RKO (cell line): ENCODE results near the gene WFS1.

Experiments
- DNase-seq: peaks from one replicate; pipeline ENCODE4 v3.0.0-alpha.2; 2016; ENCODE audit warnings: low spot score

The WFS1 gene

DNA sequence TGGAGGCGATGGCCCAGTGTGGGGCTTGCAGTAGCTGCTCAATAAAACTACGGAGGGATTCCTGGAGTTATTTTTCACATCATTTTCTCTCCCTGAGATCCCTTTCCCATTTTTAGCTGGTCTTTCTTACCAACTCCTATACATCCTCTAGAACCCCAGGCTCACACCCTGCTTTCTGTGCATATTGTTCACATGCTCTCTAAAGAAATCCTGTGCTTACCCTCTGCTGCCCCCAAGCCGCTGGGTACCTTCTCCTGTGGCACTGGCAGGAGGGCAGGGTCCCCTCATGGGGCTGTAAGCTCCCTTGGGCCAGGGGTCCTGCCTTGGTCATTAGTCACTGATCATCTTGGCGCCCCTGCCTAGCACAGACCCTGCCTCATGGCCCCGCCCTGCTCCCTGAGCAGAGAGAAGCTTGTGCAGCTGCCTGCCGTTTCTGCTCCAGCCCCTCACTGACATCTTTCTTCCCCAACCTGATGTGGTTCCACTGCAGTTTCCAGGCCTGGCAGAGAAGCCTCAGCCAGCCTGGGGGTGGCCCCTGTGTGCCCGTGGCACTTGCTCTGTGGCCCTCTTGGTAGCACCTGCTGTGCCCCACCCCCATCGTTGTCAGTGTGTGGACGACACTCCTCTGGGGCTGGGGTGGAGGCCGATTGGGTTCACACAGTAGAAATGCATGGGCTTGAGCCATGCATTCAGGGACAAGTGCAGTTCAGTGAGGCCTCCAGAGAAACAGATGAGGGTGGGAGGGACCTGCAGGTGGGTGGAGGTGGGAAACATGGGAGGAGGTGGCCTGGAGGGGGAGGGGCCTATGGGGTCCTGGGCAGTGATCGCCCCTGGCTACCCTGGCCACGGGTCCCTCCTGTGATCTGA, 69.5 kb downstream of the WFS1 start:
- no peak for DNase-seq

DNA sequence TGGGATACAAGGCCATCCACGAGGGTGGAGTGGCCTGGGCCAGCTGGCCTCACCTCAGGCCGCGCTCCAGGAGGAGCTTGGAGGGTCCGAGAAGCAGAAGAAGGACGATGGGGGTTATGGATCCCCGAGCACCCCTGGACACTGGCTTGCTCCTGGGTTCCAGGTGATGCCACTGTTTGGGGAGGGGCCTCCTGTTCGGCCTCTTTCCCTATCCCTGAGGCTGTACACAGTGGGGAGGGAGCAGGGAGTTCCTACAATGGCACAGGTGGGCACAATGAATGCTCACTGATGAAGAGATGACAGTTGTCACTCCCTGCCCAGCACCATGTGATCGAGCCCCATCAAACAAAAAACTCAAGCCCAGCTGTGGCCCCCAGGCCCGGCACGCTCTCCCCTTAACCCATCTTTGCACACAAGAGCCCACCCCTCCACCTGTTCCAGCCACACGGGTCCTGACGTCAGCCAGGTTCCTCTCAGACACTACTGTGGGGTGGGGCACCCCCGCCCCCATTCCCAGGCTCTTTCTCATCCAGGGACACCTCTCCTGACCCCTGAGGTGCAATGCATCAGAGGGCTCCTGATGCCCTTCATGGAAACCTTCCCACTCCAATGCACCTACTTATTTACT, 70.3 kb downstream of the WFS1 start:
- DNase-seq: no peak

DNA sequence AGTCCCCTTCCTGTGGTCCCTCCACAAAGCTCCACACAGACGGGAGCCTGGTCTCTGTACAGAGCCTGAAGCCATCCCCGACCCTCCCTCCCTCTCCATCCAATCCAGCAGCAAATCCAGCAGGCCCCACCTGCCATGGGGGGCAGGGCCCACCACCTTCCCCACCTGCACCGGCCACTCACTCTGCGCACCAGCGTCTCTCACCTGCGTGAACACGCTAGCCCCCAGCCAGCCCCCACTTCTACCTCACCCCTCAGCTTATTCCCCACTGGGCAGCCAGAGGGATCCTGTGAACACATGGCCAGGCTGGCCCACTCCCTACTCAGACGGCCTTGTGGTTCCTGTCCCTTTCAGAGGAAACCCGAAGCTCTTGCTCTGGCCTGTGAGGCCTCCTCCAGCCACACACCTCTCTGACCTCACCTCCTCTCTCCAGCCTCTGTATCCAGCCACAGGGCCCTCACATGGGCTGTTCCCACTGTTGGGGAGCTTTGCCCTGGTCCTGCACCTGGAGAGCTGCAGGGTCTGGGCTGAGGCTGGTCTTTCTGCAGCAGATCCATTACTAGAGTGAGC, 70.9 kb downstream of the WFS1 start:
- DNase-seq: no peak

DNA sequence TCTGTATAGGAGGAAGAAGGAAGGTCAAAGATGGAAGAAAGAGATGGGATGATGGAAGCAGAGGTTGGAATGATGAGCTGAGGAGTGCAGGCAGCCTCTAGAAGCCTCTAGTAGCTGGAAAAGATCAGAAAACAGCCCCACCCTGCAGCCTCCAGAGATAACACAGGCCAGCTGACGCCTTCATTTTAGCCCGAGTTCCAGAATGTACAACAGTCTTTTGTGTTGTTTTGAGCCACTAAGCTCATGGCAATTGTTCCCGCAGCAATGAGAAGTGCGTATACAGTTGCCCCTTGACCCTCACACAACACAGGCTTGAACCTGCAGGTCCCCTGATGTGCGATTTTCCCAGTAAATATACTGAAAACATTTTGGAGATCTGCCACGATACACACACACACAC, 72.0 kb downstream of the WFS1 start:
- no peak for DNase-seq

DNA sequence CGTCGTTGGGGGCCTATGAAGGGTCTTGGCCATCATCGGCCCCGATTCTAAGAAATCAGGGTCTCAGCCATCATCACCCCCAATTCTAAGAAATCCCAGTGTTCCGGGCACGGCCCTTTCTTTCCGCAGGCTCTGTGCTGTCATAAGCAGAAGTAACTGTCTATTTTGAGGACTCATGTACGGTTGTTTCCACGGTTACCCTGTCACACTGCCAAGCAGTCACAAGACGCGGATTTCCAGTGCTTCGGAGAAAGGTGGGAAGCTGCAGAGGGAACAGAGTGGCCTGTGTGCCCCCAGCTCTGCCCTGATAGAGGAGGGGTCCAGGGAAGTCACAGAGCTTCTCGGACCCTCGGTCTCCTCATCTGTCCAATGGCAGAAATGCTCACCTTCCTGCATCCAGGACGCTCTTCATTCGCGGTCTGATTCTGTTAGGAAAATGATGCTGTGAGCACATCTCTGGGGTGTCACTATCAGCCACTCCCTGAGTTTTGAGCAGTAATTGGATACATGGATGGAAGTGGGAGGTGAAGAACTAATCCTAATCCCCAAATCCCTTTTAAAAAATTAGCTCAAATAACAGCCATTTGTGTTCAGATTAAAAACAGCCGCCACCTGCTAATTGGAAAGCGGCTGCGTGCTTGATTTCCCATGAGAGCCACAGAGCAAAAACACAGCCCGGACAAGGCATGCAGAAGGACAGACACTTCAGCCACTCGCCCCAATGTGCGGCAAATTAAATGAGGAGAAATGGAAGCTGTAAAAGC, 73.1 kb downstream of the WFS1 start:
- DNase-seq: no peak

DNA sequence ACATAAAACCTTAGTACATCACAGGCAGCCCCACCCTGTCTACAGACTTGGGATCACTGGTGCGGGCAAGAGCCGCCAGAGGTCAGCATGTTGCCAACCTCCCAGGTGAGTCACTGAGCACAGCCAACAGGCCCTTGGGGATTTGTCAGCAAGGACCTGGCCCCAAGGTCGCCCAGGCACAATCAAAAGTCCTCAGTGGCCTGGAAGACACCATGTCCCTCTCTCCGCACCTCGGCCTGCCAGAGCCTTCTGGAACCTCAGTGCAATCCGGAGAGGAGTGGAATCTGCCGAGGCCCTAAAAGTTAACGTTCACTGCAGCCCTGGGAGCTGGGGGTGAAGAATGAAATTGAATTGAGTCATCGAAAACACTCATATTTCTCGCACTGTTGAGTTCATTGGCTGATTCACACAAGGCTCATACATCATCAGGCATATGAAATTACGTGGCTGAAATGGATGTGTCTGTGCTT, 74.3 kb downstream of the WFS1 start:
- DNase-seq: peak; percentile 94

DNA sequence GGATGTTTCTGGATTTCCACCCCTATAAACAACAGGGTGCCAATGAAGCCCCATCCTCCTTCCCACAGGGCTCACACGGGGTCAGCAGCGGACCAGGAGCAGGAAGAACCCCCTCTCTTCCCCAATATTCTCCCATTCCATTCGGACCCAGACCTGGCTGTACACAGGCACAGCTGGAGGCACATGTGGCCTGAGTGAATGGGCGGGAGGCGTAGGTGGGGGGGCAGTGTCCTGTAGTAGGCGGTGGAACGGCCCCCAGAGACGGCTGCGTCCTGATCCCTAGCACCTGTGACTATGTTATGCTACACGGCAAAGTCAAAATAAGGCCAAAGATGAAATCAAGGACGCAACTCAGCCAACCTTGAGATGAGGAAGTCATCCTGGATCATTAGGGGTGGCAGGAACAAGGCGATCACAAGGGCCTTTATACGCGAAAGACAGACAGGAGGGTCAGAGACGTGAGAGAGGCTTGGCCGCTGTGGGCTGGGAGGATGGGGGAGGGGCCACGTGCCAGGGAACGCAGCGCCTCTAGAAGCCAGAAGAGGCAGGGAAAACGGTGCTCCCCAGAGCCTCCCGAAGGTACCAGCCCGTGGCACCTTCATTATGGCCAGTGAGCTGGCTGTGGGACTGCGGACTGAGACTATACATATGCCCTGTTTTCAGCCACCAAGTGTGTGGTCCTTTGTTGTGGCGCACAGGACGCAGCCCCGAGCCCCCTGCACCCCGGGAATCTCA, 75.6 kb downstream of the WFS1 start:
- no peak for DNase-seq

DNA sequence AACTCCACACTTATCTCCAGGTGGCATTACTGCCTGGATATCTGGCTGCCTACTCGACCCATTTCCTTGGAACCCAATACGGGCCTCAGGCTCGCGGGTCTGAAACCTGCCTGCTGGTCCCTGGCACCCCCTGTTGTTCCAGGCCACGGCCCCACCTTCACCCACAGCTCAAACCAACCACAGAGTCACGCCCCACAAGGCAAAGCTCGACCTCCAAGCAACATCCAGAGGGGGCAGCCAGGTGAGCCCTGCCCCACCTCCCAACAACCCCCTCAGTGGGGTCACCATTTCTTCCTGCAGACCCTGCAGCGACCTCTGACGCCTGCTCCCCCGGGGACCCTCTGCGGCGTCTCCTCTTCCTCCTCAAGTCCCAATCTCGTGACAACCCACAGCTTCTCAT, 76.2 kb downstream of the WFS1 start:
- no peak for DNase-seq

DNA sequence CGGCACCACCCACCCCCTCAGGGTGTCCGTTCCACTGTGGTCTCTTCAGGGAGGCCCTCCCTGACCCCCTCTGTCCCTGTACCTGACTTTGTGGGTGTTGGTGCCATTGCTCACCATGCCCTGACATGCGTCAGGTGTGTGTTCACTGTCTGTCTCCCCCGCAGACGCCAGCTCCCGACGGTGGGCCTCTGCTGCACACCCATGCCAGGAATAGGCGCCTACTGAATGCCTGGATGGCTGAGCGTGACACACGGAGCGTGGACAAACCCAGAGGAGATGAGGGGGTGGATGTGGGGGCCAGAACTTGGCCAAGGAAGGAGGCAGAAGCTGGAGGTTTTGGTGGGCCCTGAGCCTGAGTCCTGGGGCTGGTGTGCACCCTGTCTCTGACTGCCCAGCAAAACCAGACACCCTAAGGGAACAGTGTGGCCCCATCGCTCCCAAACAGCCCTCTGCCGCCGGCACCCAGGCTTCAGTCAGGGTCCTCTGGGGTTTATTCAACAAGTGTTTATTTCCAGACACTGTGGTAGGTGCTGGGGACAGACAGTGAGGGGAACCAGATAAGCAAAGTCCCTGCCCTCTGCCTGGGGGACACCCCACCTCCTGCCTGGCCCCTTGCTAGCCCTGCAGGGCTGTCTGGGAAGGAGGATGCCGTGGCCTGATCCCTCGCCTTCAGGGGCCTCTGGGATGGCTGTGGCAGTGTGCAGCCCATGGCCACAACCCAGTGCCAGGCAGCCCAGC, 76.9 kb downstream of the WFS1 start:
- no peak for DNase-seq

DNA sequence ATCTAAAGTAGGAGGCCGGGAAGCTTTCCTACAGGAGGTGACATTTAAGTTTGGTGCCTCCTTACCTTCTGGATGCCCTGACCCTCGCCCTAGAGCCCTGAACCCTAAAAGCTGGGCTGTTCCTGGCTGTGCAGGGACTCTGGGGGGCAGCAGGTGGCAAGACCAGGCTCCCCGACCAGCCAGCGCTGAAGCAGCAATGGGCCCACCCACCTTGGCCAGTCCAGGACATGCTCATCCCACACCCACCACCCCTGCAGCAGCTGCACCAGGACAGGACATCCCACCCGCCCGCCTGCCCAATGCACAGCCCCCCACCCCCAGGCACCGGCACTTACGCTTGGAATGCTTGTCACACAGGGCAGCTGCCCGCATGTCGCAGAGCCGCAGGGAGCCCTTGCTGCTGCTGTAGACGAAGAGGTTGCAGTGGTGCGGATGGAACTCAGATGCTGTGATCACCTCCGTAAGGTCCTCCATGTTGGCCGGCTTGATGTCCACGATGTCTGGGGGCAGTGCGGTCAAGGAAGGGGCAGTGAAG, 77.9 kb downstream of the WFS1 start:
- DNase-seq: no peak

DNA sequence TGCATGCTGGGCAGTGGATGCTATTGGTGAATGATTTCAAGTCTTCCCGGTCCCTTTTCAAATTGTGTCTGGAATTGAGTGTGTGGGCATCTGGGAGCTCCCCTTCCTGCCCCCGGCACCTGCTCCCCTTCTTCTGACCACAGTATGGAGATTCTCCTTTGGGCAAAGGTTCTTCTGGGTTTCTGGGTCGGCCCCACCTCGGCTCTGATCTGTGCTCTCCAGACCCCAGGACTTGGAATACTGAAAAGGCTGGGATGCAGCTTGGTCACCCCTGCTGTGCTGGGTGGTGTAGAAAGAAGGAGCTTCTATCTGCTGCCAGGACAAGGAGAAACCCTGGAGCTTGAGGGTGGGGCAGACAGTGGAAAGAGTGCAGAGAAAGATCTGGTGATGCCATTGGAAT, 78.8 kb downstream of the WFS1 start:
- DNase-seq: no peak

DNA sequence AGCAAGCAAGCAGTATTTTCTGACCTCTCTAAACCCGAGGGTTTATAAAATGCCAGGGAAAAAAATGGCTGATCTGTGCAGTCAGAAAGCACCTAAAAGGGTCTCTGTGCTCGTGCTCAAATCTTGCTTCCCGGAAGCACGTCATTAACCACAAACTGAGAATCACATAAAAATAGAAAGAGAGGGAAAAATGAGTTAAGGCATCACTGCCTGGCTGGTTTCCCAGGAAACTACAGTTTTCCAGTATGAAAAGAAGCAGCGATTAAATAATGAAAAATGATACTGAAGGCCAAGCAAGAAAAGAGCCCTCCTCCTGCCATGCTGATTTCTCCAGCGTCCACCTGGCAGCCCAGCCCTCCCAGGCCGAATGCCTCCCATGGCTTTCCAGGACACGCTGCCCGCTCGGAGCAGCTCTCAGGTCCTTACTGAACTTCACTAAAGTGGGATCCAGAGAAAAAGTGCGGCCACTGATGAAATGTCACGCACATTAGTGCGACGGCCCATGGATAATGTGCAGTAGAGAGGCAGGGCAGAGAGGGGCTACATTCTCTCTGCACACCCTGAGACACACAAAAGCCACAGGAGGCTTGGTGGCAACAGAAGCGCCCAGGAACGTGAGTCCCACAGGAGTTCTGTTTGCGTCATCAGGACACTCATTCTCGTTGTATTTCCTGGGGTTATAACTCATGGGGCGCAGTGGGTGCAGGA, 80.4 kb downstream of the WFS1 start:
- no peak for DNase-seq

DNA sequence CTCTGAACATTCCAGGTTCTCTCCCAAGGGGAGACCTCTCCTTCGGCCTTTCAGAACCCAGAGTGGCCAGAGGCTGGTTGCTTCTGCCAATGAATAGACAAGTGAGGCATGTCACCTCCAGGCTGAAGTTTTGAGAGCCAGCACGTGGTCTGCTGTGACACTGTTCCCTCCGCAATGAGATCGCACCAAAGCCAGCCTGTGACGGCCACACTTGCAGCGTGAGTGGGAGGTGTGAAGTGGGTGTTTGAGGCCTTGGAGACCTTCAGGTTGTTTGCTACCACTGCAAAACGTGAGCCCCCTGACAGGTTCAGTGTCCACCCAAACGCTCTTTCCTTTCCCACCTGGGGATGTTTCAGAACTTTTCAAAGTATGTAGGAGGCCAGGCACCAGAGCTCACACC, 81.0 kb downstream of the WFS1 start:
- no peak for DNase-seq

DNA sequence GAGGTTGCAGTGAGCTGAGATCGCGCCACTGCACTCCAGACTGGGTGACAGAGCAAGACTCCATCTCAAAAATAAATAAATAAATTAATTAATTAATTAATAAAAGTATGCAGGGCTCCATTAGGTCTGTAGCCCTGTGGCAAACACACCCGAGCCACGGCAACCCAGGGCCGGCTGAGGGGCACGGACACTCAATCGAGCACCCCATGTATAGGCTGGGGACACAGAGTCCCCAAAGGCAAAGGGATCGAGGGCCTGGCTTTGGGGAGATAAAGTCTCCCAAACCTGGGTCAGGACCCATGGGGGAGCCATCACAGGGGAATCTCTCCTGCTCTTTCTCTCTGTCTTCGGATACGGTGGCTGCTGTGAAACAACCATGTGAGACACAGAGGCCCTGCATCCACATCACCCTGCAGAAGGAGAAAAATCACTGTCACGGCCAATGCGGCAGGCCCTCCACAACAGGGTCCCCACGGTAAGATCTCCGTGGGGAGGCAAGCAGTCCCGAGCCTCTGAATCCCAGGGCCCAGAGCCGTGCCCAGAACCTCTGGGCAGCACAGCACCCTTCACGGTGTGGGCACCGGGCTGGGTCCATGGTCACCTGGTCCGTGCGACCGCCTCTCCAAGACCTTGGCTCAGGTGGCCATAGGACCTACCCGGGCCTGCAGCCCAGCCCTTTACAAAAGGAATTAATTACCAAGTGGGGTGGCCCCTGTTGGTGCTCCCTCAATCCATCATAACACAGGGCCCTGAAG, 81.8 kb downstream of the WFS1 start:
- no peak for DNase-seq

DNA sequence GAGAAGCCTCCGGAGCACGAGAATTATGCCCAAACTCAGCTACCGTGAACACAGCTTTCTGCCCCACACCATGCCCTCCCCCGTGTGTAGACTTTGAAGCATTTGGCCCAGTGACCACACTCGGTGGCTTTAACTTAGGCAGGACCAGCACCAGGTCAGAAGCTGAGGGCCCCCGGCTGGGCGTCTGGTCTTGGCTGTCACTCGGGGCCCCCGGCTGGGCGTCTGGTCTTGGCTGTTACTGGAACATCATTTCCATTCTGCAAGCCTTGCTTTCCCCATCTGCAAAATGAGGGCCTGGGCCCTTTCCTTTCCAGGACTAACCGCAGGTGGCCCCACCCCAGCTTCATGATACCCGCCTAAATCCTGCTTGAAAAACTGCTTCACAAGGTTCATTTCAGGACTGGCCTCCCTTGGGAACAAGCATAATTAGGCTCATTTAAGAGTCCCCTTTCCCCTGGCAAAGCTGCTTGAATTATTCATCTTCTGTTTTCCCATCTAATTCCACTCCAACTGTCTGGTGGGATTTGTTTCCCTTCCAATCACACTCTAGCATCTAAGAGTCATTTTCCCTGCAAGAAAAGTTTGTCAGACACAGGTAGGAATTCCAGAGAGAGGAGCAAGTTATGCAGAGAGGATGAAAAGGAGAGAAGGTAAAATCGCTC, 82.5 kb downstream of the WFS1 start:
- DNase-seq: no peak
